Central memory CD8-positive, alpha-beta T cell (primary cell): ENCODE results near the gene KRTAP5-11.
"Not testable (repeated sequence)": the region's sequence is repeated elsewhere in the genome, so short reads cannot be mapped to it uniquely, and the experiment has no call there.

Source experiments
- ATAC-seq: fragments of 150-1000 bp; cut with Tn5 transposase; replicated peaks from 2 replicates; pipeline ENCODE4 v1.10.0; 2022; ENCODE audit warnings: mild to moderate bottlenecking, moderate FRiP score, moderate number of reproducible peaks; ENCODE audit not compliant: poor library complexity, severe bottlenecking; ENCODE audit errors: extremely low read depth
- DNase-seq, 2 donors: peaks; one replicate each; pipeline ENCODE4 v3.0.0; 2021; ENCODE audit warnings: low spot score in 2 of 2
- H3K27ac Mint-ChIP-seq: one replicate; pipeline ENCODE4 v1.8.0; 2022; ENCODE audit warnings: low read depth, mild to moderate bottlenecking, moderate library complexity, mixed read lengths
- H3K27me3 Mint-ChIP-seq: one replicate; pipeline ENCODE4 v1.8.0; 2022; ENCODE audit warnings: mixed read lengths
- H3K36me3 Mint-ChIP-seq: one replicate; pipeline ENCODE4 v1.8.0; 2022; ENCODE audit warnings: mild to moderate bottlenecking, moderate library complexity, mixed read lengths; ENCODE audit not compliant: insufficient read depth
- H3K4me1 Mint-ChIP-seq: one replicate; pipeline ENCODE4 v1.8.0; 2022; ENCODE audit warnings: mixed read lengths
- H3K4me3 Mint-ChIP-seq: one replicate; pipeline ENCODE4 v1.8.0; 2022; ENCODE audit warnings: mild to moderate bottlenecking, moderate library complexity, mixed read lengths
- H3K9me3 Mint-ChIP-seq: one replicate; pipeline ENCODE4 v1.8.0; 2022; ENCODE audit warnings: mixed read lengths

Gene KRTAP5-11

DNA sequence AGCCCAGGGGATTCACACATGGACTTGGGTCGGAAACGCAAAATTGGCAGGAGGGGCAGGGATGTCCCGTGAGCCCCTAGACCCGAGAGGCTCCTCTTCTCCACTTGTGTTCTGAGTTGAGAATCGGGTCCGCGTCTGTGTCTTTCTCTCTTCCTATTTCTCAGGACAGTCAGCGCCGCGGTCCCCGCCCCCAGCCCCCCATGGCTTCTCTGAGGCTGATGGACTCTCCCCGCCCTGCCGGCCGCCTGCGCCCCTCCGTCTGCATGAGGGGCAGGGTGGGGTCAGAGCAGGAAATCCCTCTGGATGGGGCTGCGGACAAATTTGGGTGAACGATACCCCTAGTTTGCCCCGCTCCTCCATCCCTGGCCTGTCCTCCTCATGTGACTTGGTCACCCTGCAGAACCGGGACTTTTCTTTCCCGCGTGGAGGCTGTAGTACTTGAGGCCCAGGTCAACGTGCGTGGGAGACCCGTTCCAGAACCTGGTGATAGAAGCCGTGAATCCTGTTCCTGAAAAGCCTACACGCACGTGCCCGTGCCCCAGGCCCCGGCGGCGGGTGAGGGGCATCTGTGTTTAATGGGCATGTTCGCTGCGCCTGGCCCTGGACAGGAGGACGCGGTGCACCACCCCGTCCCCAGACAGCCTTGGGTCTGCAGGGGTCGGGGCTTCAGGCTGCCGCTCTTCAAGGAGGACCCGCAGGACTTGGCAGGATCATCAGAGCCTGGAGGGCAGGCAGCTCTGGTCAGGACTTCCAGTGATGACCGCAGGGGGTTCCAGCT lies 5.8 kb downstream of the KRTAP5-11 start:
- ATAC-seq, H3K9me3 Mint-ChIP-seq: not testable (repeated sequence)

DNA sequence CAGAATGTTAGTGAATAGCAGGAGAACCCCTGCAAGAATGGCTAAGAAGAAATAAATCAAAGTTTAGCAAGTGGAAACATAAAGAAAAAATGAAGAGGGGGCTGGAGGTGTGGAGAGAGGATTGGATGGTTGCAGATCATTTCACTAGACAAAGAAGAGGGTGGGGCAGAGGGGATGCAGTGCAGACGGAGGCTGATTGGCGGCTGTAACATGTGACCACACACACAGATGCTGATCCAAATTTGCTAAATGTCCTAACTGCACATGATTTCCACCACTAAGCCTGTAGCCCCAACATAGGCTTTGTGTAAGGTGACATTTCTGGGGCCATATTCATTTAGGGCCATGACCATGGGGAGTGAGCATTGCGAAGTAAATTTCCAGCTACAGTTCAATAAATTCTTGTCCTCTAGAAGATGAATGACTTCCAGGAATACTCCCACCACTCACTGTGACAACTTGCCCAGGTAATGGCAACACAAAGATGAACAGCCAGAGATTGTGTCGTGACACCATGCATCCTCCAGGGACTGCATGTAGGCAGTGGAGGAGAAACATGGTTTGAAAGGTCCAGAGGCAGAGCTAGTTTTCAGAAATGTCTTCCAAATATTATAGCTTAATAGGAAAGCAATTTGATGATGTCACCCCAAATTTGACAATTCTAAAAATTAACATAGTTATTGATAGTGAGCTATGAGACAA lies 6.8 kb downstream of the KRTAP5-11 start:
- H3K4me3 Mint-ChIP-seq: no peak overlapping the region
- no peaks in the 10 kb centered on the region for H3K4me1 Mint-ChIP-seq
- no peak overlapping the region for H3K27ac Mint-ChIP-seq
- no peaks in the 10 kb centered on the region for H3K36me3 Mint-ChIP-seq
- DNase-seq (no peak), ATAC-seq (no peak)
- peaks cover 4% of the 10 kb centered on the region for H3K27me3 Mint-ChIP-seq
- no peaks in the 10 kb centered on the region for H3K9me3 Mint-ChIP-seq

More for the DNA sequence above, 5.8 kb downstream of the KRTAP5-11 start:
- H3K27me3 Mint-ChIP-seq: peaks cover 10% of the 10 kb centered on the region
- not testable (repeated sequence) for H3K4me1 Mint-ChIP-seq, DNase-seq, H3K4me3 Mint-ChIP-seq, H3K27ac Mint-ChIP-seq, H3K36me3 Mint-ChIP-seq

- H3K4me1 Mint-ChIP-seq: no peaks in the 10 kb centered on the region
- peaks cover 12% of the 10 kb centered on the region for H3K27me3 Mint-ChIP-seq
- H3K27ac Mint-ChIP-seq: no peak overlapping the region
- no peaks in the 10 kb centered on the region for H3K36me3 Mint-ChIP-seq
- DNase-seq: no peak
- H3K4me3 Mint-ChIP-seq: no peak overlapping the region
- no peaks in the 10 kb centered on the region for H3K9me3 Mint-ChIP-seq
- ATAC-seq: no peak
Observed at GRCh38 chr11:71574418-71574817, 8.3 kb downstream of the KRTAP5-11 start.

DNA sequence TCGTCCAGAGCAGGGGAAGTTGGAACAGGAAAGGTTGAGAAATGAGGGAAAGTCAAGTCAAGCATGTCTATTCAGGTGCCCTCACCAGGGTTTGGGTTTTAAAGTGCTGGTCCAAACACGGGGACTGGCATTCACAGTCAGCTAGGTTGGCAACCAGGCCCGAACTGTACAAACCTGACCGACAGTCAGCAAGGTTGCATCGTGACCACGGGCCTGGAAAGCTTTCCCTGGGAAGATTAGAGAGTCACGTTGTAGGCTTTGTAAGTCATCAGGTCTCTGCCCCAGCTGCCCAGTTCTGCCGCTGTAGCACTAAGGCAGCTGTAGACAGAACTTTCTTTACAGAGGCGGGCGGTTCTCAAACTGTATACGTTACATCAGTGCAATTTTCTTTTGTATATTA lies 9.9 kb downstream of the KRTAP5-11 start:
- ATAC-seq (no peak), DNase-seq (no peak)
- Mint-ChIP-seq H3K27me3 (peaks cover 12% of the 10 kb centered on the region), H3K4me1 (no peaks in the 10 kb centered on the region), H3K4me3 (no peak overlapping the region), H3K36me3 (no peaks in the 10 kb centered on the region), H3K9me3 (no peaks in the 10 kb centered on the region), H3K27ac (no peak overlapping the region)

DNA sequence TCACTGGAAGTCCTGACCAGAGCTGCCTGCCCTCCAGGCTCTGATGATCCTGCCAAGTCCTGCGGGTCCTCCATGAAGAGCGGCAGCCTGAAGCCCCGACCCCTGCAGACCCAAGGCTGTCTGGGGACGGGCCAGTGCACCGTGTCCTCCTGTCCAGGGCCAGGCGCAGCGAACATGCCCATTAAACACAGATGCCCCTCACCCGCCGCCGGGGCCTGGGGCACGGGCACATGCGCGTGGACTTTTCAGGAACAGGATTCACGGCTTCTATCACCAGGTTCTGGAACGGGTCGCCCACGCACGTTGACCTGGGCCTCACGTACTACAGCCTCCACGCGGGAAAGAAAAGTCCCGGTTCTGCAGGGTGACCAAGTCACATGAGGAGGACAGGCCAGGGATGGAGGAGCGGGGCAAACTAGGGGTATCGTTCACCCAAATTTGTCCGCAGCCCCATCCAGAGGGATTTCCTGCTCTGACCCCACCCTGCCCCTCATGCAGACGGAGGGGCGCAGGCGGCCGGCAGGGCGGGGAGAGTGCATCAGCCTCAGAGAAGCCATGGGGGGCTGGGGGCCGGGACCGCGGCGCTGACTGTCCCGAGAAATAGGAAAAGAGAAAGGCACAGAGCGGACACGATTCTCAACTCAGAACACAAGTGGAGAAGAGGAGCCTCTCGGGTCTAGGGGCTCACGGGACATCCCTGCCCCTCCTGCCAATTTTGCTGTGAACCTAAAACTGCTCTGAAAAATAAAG lies 11.4 kb downstream of the KRTAP5-11 start:
- not testable (repeated sequence) for H3K27ac Mint-ChIP-seq, H3K4me1 Mint-ChIP-seq, ATAC-seq, H3K9me3 Mint-ChIP-seq, H3K4me3 Mint-ChIP-seq, DNase-seq, H3K36me3 Mint-ChIP-seq
- peaks cover 24% of the 10 kb centered on the region for H3K27me3 Mint-ChIP-seq

- peaks cover 44% of the 10 kb centered on the region for H3K27me3 Mint-ChIP-seq
- DNase-seq (no peak), ATAC-seq (no peak)
- no peak overlapping the region for H3K4me3 Mint-ChIP-seq
- H3K4me1 Mint-ChIP-seq: no peaks in the 10 kb centered on the region
- H3K36me3 Mint-ChIP-seq: no peaks in the 10 kb centered on the region
- H3K27ac Mint-ChIP-seq: no peak overlapping the region
- no peaks in the 10 kb centered on the region for H3K9me3 Mint-ChIP-seq
Observed at GRCh38 chr11:71568704-71569349, 13.8 kb downstream of the KRTAP5-11 start.

GRCh38 chr11:71567633-71568032 lies 15.0 kb downstream of the KRTAP5-11 start:
- H3K4me3 Mint-ChIP-seq, H3K4me1 Mint-ChIP-seq, H3K27ac Mint-ChIP-seq, ATAC-seq, H3K9me3 Mint-ChIP-seq, DNase-seq, H3K36me3 Mint-ChIP-seq: not testable (repeated sequence)
- peaks cover 56% of the 10 kb centered on the region for H3K27me3 Mint-ChIP-seq

GRCh38 chr11:71566626-71567599 lies 15.8 kb downstream of the KRTAP5-11 start:
- not testable (repeated sequence) for ATAC-seq, H3K4me3 Mint-ChIP-seq, H3K27ac Mint-ChIP-seq, DNase-seq, H3K9me3 Mint-ChIP-seq, H3K4me1 Mint-ChIP-seq, H3K36me3 Mint-ChIP-seq
- H3K27me3 Mint-ChIP-seq: peaks cover 63% of the 10 kb centered on the region

DNA sequence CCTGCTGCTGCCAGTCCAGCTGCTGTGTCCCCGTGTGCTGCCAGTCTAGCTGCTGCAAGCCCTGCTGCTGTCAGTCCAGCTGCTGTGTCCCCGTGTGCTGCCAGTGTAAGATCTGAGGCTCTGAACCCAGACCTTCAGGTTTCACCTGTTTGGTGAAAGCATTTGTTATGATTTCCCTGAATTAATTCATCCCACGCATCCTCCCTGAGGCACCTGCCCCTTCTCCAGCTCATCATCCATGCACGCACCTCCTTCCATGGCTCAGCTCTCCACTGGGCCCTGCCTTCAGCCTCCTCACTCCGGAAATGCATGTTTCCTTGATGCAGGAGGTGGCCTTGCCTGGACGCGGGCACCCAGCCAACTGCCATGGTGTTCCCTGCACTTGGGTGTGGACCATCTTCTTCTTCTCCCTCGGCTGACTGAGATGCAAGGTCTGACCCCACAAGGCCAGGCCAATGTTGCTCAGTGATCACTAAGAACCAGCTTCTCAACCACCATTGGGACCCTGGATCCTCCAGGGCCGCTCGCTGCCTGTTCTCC lies 16.5 kb downstream of the KRTAP5-11 start:
- peaks cover 70% of the 10 kb centered on the region for H3K27me3 Mint-ChIP-seq

DNA sequence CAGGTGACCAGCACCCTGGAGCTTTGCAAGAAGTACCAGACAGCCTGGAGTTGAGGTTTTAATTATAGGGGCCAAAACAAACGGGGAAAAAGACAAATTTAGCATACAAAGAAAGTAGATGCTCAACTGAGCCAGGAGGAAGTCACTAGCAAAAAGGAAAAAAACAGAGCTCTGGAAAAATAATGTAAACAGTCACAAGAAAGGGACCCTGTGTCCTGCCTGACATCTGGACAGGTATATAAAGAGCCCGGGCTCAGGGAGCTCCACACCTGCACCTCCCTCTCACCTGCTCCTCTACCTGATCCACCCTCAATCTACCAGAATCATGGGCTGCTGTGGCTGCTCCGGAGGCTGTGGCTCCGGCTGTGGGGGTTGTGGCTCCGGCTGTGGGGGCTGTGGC lies 17.4 kb downstream of the KRTAP5-11 start, which contains the start of gene KRTAP5-10:
TSS of gene KRTAP5-10 (plus strand) at position 301 of the 400 bp plus-strand sequence. CDS start at position 326, 25 bp downstream.
- Mint-ChIP-seq H3K4me3 (no peak within 1 kb of the TSS), H3K27me3 (peaks cover 66% of the 10 kb centered on the region), H3K9me3 (no peaks in the 10 kb centered on the region), H3K27ac (no peak within 1 kb of the TSS), H3K36me3 (no peaks in the 10 kb centered on the region), H3K4me1 (no peaks in the 10 kb centered on the region)
- DNase-seq (no peak), ATAC-seq (no peak)

More for the DNA sequence above, 16.5 kb downstream of the KRTAP5-11 start:
- Mint-ChIP-seq H3K27ac (no peak overlapping the region), H3K4me1 (no peaks in the 10 kb centered on the region), H3K36me3 (no peaks in the 10 kb centered on the region), H3K9me3 (no peaks in the 10 kb centered on the region), H3K4me3 (no peak overlapping the region)
- no peak for ATAC-seq
- no peak for DNase-seq

- Mint-ChIP-seq H3K9me3 (no peaks in the 10 kb centered on the region), H3K36me3 (no peaks in the 10 kb centered on the region), H3K4me1 (no peaks in the 10 kb centered on the region), H3K4me3 (no peak overlapping the region), H3K27me3 (peaks cover 64% of the 10 kb centered on the region), H3K27ac (no peak overlapping the region)
- no peak for DNase-seq
- ATAC-seq: no peak
Observed at GRCh38 chr11:71564430-71564829, 18.2 kb downstream of the KRTAP5-11 start.
